Middle frontal gyrus (tissue), 1 donor: ENCODE data around the gene UBN1.
A peak's percentile ranks its signal among the peaks of the same experiment; 100 is the strongest.

Source experiments
- DNase-seq: peaks from one replicate; pipeline ENCODE4 v3.0.0-alpha.2; 2015; ENCODE audit warnings: low spot score; ENCODE audit errors: extremely low spot score

The UBN1 gene

GRCh38 chr16:4846901-4847773, at the start of gene UBN1, which contains the start of gene GLYR1:
Gene UBN1, plus strand, starts transcription at chr16:4847481. Its CDS starts 5,437 bp downstream, at chr16:4852918.
Gene GLYR1, minus strand, starts transcription at chr16:4847288. Its CDS starts 23 bp downstream, at chr16:4847265.
- DNase-seq: peak; percentile 94

DNA sequence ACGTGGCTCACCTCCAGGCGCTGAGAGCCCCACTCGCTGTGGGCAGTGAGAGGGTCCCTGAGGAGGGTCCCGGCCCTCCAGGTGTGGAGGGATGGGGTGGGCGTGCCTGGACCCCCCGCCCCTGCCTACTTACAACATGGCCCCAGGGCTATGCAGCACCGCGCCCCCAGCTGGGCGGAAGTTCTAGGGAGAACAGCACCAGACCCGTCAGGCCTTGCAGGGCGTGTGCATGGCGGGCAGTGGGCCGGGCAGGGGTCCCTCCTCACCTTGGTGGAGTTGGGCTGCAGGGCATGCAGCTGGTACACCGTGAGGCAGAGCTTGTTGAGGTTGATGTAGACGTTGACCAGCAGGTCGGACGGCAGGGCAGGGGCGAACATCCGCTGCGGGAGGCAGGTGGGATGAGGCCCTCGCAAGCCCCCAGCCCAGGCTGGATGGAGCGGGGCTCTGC, 49.5 kb upstream of the UBN1 start:
- DNase-seq: no peak

DNA sequence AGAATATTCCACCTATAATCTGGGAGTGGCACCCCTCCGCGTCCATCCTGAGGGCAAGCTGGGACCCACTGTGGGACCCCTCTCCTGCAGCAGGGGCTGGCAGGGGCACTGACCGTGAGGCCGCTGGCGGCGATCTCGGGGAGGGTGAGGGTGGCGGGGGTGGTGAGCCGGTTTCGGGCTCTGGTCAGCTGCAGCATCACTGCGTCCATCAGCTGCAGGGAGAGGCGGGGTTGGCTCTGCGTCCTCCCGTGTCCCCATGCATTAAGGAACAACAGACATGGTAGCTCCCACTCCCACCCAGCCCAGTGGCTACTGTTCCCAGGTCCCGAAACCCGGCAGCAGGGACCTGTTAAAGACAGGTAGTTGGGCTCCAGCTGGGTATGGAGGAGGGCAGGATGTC, 48.8 kb upstream of the UBN1 start:
- DNase-seq: no peak

- no peak for DNase-seq
These were observed 48.0 kb upstream of the UBN1 start for GRCh38 chr16:4799171-4799855.

DNA sequence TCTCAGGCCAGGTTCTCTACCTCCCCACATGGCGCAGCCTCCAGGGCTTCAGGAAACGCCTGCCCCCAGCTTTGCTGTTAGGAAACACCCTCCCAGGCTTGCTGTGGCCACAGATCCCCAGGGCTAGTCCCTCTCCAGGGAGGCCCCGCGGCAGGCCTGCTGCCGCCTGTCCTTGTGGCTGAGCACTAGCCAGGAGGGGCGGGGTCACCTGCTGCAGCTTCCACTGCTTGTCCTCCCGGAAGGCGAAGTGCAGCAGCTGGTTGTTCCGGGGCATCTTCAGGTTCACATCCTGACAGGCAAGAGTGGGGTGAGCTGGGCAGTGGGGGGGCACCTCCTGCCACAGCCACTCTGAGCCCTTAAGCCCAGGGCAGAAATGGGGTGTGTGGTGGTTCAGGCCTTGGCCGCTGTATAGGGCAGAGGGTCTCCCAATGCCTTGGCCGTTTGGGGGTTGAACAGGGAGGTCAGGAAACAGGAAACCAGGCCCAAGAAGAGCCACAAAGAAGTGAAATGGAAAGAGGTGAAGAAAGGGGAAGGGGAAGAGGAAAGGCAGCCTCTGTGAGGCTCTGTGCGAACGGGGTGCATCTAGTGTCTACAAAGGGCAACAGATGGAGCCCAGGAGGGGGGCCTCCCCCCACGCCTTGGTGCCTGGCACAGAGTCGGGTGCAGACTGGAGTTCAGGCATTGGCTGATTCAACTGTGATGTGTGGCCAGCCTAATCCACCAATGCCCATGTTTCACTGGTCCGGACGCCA, 46.8 kb upstream of the UBN1 start:
- DNase-seq: peak; percentile 76

DNA sequence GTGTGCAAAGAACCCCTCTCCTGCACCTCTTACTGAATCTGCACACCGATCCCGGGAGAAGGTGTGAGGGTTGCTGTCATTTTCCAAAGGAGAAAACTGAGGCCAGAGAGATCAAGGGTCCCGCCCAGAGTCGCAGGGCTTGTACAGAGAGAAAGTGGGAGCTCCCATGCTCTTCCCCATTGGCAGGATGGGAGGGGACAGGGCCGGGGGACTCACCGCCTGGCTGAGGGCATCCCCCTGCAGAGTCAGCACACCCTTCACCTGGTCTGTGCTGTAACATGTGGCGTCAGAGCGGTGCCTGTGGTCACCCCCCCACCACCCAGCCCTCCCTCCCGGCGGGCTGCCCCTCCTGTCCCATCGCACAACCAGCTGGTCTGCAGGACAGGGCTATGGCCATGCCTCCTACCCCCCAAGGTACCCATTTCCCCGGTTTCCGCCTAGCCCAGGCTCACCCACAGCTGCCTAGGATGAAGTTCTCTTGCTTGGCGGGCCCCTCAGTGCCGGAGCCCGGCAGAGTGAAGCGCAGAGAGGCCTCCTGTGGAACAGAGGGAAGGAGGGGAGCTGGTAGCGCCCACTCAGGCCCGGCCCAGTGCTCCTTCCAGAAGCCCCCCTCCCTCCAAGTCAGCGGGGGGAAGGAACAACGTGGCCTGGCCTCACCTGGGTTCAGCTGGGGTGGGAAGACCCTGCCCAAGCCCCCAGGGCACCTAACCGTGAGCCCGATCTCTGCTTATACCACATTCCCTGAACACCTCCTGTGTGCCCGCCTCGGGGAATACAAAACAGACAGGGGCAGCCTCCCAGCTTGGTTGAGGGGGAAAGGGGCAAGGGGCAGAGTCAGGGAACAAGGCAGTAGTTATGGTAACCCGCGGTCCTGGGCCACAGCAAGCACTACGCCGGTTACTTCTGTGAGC, 46.0 kb upstream of the UBN1 start:
- no peak for DNase-seq

DNA sequence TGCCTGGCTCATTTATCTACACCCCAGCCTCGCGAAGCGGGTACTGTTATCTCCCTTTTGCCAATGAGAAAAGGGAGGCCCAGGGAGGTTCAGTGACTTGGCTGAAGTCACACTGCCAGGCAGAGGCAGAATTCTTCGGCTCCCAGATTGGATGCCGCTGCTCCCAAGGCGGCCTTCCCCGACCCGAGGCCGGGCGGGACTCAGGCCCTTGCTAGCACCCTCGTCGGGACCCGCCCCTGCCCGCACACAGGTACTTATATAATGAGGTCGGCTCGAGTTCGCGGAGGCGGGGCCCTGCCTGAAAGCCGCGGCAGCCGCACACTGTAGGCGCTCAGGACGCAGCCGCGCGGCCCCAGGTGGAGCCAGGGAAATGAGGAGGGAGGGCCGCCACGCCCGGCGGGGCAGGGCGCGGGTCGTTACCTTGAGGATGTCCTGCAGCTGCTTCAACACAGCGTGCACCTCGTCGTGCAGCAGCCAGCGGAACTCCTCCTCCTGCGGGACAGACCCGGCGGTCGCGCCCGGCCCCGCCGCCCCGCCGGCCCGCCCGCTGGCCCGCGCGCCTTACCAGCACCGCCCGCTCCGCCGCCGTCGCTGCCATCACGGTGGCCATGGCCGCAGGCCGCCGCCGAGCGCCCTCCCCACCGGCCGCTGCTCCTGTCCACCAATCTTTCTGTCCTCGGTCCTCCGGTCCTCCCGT, 45.2 kb upstream of the UBN1 start, which contains the start of gene ROGDI:
TSS of gene ROGDI (minus strand) at position 672 of the 697 bp plus-strand sequence. CDS start at position 610, 62 bp downstream.
- peak; percentile 5 for DNase-seq

GRCh38 chr16:4802659-4803287, 44.5 kb upstream of the UBN1 start:
- DNase-seq: peak; percentile 88

DNA sequence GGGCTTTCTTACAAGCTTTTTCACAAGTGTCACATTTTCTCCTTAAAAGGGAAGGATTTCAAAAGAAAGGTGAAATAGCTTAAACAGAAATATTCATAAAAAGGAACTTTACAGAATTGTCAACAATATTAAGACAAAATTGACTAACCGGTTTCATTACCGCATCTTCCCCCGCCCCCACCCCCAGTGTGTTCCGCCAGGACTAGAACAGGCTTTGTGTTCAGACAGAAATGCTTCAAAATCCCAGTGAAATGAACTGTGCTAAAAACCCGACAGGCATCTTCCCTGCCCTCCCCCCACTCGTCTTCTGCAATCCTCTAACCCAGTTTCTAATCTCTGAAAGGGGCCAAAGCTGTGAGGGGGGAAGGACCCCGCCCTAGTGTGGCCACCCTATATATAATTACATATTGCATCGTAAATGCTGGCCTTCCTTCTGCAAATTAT, 43.9 kb upstream of the UBN1 start:
- no peak for DNase-seq

DNA sequence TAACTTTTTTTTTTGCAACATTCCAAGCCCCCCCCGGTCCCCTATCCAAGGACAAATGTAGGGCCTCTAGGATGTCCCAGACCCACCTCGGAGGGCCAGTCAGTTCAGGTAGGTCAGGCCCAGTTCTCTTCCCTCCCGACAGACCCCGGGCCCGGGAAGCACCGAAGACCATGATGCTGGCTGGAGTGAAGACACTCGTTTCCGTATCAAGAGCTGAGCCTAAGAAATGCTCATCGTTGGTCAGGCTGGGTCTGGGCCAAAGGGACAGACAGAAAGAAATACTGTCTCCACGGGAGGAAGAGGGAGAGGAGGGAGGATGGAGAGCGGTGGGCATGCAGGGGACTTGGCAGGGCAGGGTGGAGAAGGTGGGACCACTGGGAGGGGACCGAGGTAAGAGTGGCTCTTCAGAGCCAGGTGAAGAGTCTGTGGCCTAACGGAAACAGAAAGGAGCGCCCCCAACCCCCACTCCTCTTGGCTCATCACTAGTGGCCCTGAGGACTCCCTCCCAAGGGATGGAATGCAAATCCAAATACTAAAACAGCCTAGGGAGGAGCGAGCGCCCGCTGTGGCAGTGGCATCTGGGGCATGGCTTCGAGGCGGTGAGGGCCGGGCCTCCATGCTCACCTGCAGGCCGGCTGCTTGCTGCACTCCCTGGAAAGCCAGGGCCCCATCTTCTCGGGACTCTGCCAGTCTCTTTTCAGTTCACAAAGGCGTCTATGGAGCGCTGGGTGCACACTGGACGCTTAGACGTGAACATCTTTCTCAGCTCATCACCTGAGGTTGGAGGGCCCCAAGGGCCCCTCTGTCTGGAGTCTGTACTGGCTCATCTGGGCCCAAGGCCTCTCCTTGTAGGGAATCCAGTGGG, 43.2 kb upstream of the UBN1 start:
- DNase-seq: no peak

GRCh38 chr16:4805231-4805630, 42.0 kb upstream of the UBN1 start:
- DNase-seq: no peak

DNA sequence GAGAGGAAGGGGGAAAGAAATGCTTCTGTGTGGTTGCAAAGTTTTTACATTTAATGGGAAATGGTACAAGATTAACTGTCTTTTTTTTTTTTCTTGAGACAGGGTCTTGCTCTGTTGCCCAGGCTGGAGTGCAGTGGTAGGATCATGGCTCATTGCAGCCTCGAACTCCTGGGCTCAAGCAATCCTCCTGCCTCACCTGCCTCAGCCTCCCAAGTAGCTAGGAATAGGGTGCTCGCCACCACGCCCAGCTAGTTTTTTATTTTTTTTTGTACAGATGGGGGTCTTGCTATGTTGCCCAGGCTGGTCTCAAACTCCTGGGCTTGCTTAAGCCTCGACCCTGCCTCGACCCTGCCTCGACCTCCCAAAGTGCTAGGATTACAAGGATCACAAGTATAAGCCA, 41.0 kb upstream of the UBN1 start:
- DNase-seq: no peak

- DNase-seq: no peak
These were observed 36.0 kb upstream of the UBN1 start for GRCh38 chr16:4811242-4811641.

DNA sequence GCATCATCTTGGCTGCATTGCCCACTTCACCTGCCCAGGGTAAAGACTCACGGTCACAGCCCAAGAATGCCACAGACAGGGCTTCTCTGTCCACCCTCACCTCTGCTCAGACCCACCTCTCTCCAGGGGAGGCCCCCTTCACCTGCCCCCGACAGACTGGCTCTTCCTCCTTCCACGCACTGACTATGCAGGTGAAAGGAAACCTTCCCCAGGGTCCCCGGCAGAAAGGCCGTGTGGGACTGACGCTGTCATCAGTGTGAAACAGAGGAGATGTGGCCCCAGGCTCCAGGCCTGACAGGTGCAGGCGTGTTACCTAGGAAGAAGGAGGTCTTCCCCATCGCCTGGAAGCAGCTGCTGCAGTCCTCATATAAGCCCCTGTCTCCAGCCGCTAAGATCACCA, 35.5 kb upstream of the UBN1 start:
- DNase-seq: no peak

- no peak for DNase-seq
These were observed 33.9 kb upstream of the UBN1 start for GRCh38 chr16:4813251-4814003.

DNA sequence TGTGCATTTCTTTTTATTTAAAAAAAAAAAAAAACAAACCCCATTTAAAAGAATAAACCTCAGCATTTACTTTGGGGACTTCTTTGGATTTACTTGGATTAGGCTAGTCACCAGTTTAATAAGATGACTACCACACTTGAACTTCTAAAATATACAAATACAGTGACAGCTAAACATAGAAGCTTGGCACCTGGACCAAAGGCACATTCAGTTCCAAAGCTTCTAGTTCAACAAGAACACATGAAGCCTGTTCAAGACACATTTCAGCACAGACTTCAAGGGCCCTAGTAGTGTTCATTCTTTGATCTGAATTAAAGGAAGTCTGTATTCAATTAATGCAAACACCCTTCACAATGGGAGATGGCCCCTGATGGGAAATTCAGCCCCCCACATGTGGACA, 33.2 kb upstream of the UBN1 start:
- DNase-seq: no peak

DNA sequence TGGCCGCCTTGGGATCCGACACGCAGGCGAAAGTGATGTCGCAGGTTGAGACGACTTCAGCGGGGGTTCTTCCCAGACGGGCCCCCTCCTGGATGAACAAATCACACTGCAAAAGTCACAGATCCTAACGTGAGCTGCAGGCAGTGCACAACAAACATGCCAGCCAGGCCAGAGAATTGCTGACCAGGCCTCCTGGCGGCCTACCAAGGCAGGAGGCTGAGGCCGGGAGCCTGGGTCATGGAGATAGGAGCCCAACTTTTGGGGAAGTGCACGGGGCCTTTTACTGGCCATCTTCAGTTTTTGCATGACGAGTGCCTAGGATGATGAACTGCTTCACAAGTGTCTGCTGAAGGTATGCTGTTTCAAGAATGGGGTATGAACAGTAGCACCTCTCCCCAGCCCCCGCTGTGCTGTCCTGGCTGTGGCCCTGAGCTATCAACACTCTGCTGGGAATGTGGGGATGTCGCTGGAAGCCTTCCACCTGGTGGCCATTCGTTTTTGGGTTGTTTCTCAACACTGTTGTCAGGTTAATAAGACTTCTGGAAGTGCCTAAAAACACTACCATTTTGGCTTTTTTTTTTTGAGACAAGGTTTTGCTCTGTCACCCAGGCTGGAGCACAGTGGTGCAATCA, 32.6 kb upstream of the UBN1 start:
- DNase-seq: no peak
